GOT3 (cell line): Measurements from ENCODE around the gene CYB5A.
A peak's percentile ranks its signal among the peaks of the same experiment; 100 is the strongest.
"Not testable (repeated sequence)": the region's sequence is repeated elsewhere in the genome, so short reads cannot be mapped to it uniquely, and the experiment has no call there.

Experiments used
- DNase-seq: peaks from one replicate; lab custom pipeline; 2025; ENCODE audit warnings: mixed read lengths; lab: John Stamatoyannopoulos, UW

Gene CYB5A

DNA sequence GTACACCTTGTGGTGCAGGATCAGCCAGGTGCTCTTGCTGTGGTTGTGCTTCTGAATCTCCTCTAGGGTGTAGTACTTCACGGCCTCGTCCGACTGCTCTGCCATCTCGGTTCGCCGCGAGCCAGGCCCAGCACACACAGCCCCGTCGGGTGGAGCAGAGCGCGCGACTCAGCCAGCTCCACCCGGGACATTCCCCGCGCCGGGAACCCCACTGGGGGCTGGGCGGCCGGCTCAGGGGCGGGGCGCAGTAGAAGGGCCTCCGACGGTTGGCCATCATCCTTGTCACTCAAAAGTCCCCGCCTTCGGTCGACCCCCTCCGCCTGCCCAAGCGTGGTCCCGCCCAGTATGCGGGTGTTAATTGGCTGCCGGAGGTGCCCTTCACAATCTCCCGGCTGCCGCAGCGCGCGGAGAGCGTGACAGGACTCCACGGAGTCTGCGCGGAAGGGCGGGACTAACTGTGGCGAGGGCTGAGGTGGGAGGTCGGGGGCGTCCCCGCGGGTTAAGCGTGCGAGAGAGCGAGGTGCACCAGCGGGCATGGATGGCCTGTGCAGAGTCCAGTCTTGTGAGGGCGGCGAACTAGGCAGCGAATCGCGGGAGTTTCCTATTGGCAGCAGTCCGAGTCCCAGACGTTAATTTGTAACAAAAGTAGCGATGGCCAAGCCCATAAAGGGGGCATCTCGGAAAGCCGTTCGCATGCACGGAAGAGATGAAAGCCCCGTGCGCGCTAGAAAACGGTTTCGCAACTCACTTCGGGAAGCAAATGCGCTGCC is at the start of gene CYB5A:
TSS of gene CYB5A (minus strand) at position 193 of the 770 bp plus-strand sequence. CDS start at position 105, 88 bp downstream.
- peak; percentile 75 for DNase-seq

DNA sequence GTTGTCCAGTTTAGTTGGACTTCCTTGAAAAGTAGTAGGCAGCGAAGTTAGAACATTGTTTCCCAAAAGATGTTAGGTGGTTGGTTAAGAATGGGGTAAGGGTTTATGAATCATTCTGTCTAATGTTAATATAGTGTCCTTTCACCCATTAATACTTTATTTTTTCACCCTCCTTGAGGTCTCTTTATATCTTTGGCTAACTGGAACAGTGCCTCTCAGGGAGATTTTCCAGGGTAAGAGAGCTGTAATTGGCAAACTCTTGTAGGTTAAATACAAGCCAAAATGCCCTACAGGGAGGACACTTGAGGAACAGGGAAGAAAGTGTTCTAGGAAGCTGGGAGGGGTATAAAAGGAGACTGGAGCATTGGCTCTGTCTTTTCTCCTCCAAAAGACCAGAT is 46.1 kb upstream of the CYB5A start:
- no peak for DNase-seq

- no peak for DNase-seq
Measured at GRCh38 chr18:74337155-74337911, 45.6 kb upstream of the CYB5A start.

- DNase-seq, result no peak
Measured at GRCh38 chr18:74336656-74337055, 44.9 kb upstream of the CYB5A start.

DNA sequence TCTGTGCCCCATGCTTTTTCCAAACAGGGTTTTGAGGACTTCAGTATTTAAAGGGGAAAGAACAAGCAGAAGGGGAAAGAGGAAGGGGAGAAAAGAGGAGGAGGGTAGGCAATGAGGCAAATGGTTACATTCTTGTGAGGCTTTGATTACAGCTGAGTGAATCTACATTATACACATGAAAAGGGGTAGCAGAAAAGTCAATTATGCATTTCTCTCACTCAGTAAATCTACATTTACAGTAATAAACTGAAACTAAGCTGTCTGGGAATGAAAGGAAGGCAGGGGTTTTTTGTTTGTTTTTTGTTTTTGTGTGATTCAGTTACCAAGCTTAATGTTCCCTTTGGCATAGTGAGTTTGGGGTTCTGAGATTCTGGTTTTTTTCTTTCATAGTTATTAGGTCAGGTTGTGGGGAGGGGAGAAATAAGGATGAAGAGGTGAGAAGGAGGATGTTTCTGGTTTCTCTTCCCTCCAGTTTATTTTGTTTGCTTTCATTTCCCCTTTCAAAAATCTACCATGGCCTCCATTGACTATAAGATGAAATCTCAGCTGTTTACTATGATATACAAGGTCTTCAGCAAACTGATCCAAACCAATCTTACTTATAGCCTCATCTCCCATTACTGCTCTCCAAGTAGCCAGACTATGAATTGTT is 42.6 kb upstream of the CYB5A start:
- no peak for DNase-seq

DNA sequence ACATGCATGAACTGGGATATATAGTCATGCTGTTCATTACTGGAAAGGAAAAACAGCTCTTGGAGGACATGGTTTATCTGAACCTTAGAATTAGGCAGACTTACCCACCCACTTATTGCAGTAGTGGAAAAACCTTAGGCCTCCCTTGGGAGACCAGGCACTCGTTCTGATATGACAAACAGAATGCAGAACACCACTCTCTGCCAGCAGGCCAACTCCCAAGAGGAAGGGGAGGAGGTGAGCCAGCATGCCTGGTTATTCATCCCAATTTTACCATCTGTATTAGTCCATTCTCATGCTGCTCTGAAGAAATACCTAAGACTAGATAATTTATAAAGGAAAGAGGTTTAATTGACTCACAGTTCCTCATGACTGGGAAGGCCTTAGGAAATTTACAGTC is 41.3 kb upstream of the CYB5A start:
- DNase-seq, result no peak

DNA sequence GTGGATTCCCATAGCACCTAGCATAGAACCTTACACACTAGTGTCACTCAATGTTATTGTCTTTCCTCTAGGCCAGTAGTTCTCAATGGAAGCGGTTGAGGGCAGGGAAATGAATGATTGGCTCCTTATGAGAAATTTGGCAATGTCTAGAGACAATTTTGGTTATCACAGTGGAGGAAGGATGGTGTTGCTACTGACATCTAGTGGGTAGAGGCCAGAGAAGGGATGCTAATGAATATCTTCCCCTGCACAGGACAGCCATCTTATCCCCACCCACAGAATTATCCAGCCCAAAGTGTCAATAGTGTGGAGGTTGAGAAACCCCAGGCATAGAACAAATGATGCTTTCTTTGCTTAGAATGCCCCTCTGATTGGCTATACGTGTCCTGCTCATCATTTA is 39.6 kb upstream of the CYB5A start:
- DNase-seq, result no peak

DNA sequence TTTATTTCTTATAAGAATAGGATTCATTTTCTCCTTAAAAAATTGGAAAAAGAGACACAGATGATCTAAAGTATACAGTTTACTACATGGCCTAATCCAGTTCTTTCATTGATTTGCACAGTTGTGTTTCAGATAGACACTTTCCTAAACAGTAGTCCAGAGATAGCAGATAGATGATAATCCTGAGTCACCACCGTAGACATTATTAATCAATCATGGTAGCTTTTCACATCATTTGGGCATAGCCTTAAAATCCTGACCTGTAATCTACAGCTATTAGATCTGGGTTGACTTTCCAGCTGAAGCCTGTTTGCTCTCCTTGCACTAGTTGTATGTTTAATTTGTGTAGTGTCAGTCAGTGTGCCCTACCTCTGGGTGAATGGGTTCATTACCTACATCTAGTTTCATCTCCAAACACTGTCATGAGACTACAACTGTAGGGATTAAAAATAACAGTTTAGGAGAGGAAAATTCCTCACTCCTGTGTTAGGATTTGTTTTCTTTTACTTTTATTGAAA is 38.0 kb upstream of the CYB5A start:
- no peak for DNase-seq

GRCh38 chr18:74328206-74328605 is 36.4 kb upstream of the CYB5A start:
- DNase-seq, result no peak

DNA sequence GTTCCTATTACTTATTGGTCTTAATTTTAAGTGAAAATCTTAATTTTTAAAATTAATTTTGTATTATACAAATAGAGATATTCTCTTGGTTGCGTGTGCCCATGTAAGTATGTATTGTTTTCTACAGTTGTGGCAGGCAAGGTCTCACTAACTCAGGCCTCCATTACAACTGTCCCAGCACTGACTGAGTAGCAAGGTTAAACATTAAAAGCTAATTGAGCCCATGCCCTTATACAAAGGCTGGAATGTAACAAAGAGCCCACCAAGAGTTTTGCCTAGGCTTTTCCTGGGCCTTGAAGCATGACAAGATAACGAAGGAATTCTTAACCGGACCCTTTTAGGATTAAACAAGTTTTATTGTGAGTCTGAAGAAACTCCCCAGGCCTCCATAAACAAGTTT is 35.0 kb upstream of the CYB5A start:
- not testable (repeated sequence) for DNase-seq

DNA sequence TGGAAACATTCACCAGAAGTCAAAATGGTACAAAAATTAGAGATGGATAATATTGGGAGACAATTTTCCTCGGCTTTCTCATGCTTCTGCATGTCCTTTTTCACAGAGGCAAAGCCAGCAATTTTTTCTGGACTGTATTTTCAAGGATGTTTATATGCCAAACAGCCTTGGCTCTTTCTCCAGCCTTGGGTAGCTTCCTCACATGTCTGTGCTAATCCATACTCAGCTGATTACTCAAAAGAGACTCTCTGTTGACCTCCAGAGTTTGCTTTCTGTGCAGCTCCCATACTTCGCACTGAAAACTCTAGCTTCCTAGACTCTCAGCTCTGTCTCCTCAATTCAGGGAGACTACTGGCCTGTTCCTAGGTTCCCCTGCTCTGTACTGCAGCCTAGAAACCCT is 34.5 kb upstream of the CYB5A start:
- DNase-seq, result no peak

GRCh38 chr18:74316257-74317170 is 24.8 kb upstream of the CYB5A start:
- no peak for DNase-seq

- no peak for DNase-seq
Measured at GRCh38 chr18:74315464-74316256, 23.9 kb upstream of the CYB5A start, which contains the start of gene C18orf63. Gene C18orf63, plus strand, starts transcription at chr18:74315839. Its CDS starts 2,027 bp downstream, at chr18:74317866.

DNA sequence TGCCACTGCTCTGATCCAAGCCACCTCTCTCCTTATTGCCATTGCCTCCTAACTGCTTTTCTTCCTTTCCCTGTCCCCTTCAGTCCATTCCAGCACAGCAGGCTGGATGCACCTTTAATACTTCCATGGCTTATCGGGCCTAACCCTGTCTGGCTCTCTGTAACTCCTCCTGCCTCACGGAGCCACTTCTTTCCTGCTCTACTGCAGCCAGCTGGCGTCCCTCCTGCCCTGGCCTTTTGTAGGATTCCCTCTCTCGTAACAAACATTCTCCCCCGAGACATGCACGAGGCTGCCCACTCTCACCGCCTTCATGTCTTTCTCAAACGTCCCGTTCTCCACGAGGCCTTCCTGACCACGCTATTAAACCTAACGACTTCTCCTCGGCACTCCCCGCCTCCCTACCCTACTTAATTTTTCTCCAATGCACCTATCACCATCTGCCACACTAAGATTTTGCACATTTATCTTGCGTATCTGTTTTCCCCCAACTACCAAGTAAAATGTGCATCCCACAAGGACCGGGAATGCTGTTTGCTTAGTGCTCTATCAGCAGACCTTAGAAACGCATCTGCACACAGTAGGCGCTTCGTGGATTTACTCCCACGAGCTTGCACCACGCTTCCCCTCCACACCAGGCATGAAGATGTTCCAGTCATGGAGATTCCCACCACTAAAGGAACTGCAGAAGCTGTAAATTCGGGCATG is 23.1 kb upstream of the CYB5A start:
- no peak for DNase-seq

DNA sequence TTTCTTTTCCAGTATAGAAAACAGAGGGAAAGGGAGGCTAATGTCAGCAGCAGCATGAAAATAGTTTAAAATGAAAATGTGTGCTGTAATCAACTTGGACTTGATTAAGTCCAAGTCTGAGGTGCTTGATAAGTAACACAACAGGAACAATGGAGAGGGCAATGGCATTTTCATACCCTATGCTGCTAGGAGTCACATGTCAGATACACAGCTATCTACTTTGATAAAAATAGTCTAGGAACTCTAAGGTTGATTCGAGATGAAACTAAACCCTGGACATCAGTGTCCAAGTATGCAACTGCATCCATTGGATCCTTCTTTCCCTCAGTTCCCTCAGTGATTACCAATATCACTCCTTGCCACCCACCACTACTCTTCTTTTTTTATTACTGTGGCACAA is 19.2 kb upstream of the CYB5A start:
- DNase-seq, result no peak

GRCh38 chr18:74310411-74310810 is 18.6 kb upstream of the CYB5A start:
- DNase-seq, result no peak

DNA sequence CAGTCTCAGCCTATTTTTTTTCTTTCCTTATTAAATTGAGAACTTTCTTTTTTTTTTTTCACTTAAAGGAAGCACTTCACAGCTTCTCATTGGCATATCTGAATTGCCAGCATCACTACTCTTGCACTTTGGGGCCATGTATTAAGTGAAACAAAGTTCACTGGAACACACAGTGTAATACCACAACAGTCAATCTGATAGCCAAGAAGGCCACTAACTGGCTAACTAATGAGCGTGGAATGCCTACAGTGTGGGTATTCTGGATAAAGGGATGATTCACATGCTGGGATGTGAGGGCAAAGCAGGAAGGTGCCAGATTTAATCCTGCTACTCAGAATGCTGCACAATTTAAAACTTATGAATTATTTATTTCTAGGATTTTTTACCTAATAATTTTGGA is 12.2 kb upstream of the CYB5A start:
- DNase-seq, result no peak

- no peak for DNase-seq
Measured at GRCh38 chr18:74303306-74303705, 11.5 kb upstream of the CYB5A start.

DNA sequence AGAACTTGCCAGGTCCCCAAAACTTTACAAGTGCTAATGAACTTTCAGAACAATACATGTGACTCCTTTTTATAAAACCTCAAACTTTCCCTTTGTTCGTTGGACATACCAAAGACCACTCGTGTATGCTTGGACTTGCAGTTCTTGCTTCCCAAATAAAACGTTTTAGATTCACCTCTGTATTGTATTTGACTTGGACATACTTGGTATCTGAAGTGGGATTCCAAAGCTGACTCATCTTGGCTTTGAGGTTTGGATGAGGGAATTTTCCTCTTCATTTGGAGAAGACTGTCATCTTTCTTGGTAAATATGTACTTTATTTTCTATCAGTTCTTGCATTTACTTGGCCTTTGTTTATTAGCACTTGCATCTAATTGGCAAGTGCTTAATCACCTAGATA is 8.0 kb upstream of the CYB5A start:
- no peak for DNase-seq

GRCh38 chr18:74299162-74299561 is 7.4 kb upstream of the CYB5A start:
- DNase-seq, result no peak
